ENCODE measurements around the gene GAD1.

- TF ChIP-seq CTCF (IDR thresholded peaks at IDR 0.05) (no peak), POLR2A (IDR thresholded peaks at IDR 0.05) (no peak)
Measured at GRCh38 chr2:170850251-170850650, 33.6 kb downstream of the GAD1 start.
